ENCODE measurements around the gene ZNF3.
A peak's percentile ranks its signal among the peaks of the same experiment; 100 is the strongest.

DNA sequence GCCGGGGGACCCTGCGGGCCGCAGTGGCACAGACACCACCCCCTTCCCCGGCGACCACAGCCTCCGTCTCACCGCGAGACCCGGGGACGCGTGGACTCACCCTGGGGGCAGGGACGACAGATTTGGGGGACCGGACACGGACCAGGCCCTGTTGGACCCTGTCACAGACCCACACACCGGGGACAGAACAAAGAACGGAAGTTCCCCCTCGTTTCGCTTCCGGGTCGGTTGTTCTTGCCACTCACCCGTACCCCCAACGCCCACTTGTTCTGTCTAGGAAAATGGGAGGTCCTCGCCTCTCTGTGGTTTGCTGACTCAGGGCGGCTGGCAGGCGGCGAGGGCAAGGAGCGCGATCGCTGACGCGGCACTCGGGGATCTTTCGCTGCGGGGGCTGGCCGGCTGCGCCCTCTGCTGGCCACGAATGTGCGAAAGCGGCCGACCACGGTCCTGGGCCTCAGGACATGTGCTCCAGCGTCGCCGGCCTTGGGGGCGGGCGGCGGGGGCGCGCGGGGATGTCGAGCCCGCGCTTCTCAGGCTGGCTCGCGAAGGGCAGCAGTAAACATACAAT lies at the start of gene ZNF3:
- peak; percentile 94 to 99 (median 96) for TF ChIP-seq CTCF (IDR thresholded peaks at IDR 0.05)
- peak; percentile 61 to 89 (median 87) for TF ChIP-seq POLR2A (IDR thresholded peaks at IDR 0.05)

Data from body of pancreas (tissue), 4 donors.